T-helper 9 cell (primary cell): Measurements from ENCODE around the gene C14orf132.

ENCODE experiments used
- DNase-seq: peaks from one replicate; pipeline ENCODE4 v3.0.0-alpha.2; 2020

The C14orf132 gene

DNA sequence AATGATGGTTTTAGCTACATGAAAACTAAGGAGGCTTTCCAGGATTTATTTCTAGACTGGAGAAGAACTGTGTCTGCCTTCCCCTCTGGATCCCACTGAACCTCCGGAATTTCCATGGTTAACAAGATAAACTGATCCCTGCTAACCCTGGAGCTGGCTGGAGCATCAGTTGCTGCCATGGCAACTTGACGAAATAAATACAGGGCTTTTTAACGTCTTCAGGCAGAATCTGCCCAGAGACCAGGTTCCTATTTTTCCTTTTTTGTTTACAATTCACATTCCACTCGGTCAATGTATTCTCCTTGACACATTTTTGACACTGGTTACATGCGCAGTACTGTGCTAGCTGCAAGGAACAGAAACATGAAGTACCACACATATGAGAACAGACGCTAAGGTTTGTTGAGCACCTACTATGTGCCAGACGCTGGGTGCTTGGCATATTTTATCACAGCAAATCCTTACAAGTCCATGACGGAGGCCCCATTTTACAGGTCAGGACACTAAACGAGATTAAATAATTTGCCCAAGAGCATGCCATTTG lies 1.7 kb downstream of the C14orf132 start:
- no peak for DNase-seq

DNA sequence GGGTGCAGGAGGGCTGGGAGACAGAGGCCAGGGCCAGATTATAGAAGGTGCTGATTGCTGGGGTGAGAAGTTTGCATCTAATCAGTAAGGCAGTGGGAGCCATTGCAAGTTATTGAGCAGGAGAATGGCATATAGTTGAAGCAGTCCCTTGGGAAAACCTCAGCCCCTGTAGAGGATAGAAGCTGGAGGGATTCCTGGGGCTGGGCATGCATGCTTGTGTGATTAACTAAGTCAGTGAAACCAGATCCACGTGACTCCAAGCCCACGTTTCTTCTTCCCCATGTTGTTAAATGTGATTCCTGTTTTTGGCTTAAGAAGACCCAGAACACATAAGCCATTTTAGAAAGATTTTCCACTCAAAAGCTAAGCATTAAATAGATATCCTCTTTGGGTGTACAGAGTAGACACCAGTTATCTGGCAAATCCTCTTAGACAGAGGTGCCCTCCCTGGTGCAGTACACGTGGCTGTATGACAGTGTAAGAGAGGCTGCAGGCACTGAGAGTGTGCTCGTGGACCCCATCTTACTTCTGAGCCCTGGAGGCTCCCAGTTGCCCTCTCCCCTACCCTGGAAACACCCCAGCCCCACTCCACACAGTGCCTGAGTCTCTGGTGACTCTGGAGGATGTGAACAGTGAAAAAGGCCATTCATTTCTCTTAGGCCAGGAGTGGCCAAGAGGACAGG lies 3.2 kb downstream of the C14orf132 start:
- DNase-seq = no peak

- no peak for DNase-seq
Observed at GRCh38 chr14:96046630-96047029, 7.5 kb downstream of the C14orf132 start.

DNA sequence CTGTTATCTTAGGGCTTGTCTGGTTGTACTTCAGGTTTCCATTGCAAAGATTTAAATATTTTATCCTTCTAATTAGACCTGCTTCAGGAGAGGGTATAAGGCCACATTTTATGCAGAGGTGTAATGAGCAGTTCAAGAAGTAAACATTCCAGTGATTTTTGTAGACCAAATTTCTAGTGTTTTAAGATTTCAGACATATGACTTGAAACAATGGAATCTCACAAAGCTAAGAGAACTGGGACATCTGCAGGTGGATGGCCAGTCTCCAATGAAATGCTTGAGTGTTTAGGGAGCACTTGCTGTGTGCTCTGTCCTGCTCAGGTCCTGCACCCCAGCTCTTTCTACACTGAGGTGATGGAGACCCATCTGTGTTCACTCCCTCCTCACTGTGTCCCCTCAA lies 7.9 kb downstream of the C14orf132 start:
- no peak for DNase-seq

DNA sequence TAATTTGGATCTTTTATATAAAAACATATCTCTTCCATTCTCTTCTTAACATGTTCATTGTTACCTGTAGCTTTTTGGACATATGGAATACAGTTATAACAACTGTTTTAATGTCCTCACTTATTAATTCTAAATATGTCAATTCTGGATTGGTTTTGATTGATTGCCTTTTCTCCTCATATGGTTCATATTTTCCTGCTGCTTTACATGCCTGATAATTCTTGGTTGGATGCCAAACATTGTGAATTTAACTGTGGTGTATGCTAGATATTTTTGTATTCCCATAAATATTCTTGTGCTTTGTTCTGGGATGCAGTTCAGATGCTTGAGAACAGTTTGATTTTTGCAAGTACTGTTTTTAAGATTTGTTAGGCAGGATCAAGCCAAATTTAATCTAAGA lies 10.8 kb downstream of the C14orf132 start:
- DNase-seq = no peak

- DNase-seq = no peak
Observed at GRCh38 chr14:96050482-96050881, 11.3 kb downstream of the C14orf132 start.

- no peak for DNase-seq
Observed at GRCh38 chr14:96051231-96051630, 12.1 kb downstream of the C14orf132 start.

GRCh38 chr14:96051642-96052540 lies 12.7 kb downstream of the C14orf132 start:
- DNase-seq = no peak

DNA sequence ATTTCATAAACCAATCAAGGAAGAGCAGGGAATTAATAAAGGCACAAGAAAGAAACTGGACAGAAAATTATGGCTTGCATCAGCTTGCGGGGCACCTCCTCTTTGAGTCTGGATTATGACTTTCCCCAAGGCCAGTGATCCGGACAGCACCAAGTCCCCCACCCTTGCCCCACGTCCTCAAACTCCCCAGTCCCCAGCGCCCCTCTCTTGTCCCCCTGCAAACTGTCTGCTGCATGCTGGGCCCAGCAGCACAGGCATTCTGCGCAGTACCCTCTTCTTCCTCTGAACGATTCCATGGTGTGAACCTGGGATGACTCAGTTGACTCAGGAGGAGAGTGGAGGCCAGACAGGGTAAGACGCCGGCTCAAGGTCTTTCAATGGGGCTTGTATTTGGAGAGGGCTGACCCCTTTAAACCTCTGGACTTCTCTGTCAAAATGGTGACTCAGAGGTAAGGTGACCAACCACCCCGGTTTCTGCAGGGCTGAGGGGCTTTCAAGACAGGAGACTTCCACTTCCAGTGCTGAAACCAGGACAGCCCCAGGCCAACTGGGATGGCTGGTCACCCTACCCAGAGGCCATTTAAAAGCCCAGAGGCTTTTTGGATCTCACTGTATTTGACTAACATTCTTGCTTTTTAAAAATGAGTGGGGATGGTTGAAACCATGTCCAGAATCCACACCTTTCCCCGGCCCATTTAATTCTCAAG lies 13.5 kb downstream of the C14orf132 start:
- no peak for DNase-seq

DNA sequence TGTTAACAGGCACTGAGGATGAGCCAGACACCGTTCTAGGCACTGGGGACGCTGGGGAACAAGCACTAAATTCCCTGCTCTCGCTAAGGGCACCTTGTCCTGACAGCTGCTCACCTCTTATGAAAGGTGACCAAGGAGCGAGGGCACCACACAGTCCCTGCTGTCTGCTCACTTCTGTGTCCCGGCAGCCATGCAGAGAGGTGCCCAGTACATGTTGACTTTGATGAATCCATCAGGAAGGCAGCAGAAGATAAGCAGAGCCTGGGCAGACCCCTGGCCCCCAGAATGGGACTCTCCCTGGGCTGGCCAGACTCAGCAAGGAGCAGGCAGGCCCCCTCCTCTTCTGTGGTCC lies 14.1 kb downstream of the C14orf132 start:
- no peak for DNase-seq

DNA sequence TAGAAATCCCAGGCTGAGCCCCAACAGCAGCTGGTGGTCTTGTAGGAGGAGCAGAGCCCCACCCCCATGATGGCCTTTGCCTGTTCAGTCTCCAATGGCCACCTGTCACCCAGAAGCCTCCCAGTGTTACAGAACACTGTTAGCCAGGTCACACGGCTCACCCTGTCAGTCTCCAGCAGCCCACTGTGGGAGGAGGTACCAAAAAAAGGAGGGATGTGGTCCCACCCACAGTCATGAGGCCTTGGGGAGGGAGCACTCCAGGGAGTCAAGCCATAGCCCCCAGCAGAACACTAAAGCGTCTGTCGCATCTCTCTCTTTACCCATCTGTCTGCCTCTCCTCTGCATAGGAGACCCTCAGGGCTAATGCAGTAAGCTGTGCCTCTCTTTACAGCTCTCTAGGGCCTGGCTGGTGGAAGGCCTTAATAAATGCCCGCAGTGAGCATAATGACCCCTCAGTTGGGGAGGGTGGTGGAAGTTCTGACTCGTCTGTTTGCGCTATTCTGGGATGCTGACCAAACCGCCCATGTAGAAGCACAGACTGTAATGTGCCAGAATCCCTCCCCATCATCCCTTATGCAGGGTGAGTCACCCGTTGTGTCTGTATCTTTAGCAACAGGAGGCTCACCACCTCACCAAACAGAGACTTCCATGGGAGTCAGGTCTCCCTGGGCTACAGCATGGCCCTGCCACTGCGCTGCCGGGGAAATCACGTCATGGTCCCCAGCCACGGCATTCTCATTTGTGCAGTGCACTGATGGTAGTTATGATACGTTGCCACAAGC lies 14.6 kb downstream of the C14orf132 start:
- no peak for DNase-seq

- no peak for DNase-seq
Observed at GRCh38 chr14:96054661-96055060, 15.5 kb downstream of the C14orf132 start.

DNA sequence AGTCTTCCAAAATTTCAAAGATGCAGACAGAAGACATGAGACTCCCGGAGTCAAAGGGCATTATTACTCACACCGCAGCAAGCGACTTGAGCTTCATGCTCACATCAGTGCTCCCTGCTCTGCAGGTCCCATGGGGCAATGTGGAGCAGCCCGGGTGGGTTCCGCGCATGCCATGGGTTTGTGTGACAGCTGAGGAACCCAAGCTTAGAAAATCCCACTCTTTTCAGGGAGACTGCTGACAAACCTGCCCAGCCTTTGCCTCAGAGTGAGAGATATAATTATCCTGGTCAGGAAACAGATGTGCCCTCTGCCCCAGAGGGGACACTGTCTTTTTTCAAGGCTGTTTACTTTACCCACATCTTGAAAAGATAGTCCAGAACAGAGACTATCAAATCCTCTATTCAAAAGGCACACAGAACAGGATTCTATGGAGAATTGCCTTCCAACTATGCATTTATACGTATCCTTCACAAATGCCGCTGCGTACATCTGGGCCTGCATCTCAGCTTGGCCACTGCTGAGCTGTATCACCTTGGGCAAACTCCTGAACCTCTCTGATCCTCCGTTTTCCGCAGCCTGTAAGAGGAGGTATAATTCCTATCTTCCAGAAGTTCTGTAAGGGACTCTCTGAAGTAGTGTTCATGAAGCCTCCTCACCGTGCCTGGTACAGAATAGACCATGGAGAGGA lies 16.0 kb downstream of the C14orf132 start:
- no peak for DNase-seq

- no peak for DNase-seq
Observed at GRCh38 chr14:96055753-96056508, 16.8 kb downstream of the C14orf132 start.

DNA sequence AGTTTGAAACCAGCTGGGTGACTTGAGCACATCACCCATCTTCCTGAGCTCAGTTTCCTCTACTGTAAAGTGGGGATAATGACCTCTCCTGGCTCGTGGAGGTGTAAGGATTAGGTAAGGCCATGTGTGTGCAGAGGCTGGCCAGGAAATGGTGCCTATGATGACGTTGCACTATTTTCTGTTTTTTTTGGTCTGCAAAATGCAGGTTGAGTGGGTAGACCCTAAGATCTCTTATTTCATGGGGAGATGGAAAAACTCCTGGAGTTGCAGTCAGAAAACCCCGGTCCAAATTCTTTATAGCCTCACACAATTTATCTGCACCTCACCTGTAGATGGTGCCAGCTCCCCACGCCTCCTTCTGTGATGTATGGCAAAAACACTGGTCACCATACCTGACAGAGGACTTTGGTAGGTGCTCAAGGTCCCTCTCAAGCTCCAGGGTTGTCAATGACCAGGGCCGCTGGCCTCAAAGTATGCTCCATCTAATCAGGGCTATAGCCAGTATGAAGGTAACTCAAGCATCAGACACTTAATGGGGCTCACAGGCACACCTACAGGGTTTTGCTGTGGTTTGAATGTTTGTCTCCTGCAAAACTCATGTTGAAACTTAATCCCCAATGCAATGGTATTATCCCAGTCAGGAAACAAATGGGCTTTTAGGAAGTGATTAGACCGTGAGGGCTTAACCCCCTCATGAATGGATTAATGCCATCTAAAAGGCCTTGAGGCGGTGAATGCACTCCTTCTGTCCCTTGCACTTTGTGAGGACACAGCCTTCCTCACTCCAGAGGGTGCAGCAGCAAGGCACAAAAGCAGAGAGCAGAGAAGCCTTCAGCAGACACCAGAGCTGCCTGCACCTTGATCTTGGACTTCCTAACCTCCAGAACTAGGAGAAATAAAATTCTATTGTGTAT lies 17.6 kb downstream of the C14orf132 start:
- DNase-seq = no peak

DNA sequence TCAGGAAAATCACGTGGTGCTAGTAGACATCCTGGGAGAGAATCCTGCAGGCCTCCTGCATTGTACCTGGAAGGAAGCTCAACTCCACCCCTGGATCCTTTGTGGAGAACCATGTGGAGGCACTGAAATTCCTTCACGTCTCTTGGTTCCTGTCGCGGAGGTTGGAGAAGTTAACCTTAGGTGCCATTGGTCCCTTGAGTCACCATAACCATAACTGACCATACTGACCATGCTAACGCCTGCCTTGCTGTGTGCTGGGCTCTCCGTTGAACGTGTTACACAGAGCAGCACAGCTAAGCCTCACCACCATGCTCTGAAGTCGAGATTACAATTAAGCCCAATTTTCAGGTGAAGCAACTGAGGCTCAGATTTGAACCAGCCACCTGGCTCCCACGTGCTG lies 18.6 kb downstream of the C14orf132 start:
- no peak for DNase-seq

- no peak for DNase-seq
Observed at GRCh38 chr14:96058576-96059200, 19.5 kb downstream of the C14orf132 start.

DNA sequence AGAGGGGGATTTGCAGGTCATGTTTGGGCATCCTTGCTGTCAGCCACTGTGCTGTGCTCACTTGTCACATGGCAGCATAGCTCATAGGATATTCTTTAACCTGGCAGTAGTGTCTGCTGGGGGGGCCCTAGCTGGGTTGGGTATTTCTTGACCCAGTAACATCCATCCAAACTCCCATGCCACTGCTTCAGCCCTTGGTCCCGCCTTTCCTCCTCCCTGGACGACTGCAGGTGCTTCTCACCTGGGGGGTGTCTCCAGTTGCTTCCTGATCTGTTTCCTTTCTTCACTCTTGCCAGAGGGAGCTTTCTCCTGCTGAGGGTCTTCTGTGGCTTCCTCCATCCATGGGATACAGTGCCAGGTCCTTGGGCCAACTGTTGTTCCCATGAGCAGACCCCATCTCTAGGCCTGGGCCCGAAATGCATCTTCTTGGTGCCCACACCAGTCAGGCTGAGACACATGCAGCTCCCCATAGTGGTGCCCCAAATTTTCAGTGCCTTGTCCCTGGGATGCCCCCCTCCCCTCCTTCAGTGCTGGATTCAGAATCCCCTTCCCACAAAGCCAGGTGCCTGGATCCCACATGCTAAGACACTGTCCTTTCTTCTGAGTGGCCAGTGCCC lies 20.5 kb downstream of the C14orf132 start:
- no peak for DNase-seq
